Uterus (tissue), 2 donors: ENCODE results near the gene COX10.

Experiments
- CTCF ChIP-seq, 4 experiments: fragments of 200-600 bp in 2 of 4; fragments of 450-650 bp in 2 of 4; sonication (generic) in 2 of 4; IDR thresholded peaks; one replicate each; pipeline ENCODE4 v1.5.1; 2016 to 2019; ENCODE audit warnings: antibody characterized with exemption in 4 of 4, mild to moderate bottlenecking in 2 of 4, moderate library complexity in 1 of 4
- POLR2A ChIP-seq, 2 donors: fragments of 450-650 bp; IDR thresholded peaks; one replicate each; pipeline ENCODE4 v1.6.1; 2016; ENCODE audit warnings: antibody characterized with exemption in 2 of 2, mild to moderate bottlenecking in 1 of 2, moderate library complexity in 1 of 2

GRCh38 chr17:14033166-14033565 lies 36.1 kb upstream of the COX10 start:
- TF ChIP-seq CTCF (IDR thresholded peaks at IDR 0.05) (no peak), POLR2A (IDR thresholded peaks at IDR 0.05) (no peak)
